Natural killer cell (primary cell): ENCODE data around the gene RXRA. TPM values are rescaled to one million over a fixed set of nuclear protein-coding genes. Genes with fewer than 3 reads are reported as not detected.

Source experiments
- ATAC-seq, 3 donors: fragments of 150-1000 bp in 2 of 3; fragments of 200-7000 bp in 1 of 3; cut with Tn5 transposase; 1 replicate in 1 of 3; 2 replicates in 2 of 3; pipeline ENCODE4 v1.10.0; 2021; ENCODE audit warnings: mild to moderate bottlenecking in 2 of 3, moderate library complexity in 2 of 3
- DNase-seq, 2 donors: peaks; one replicate each; pipeline versions ENCODE4 v3.0.0 to v3.0.0-alpha.2; 2013 to 2021; ENCODE audit warnings: mixed read lengths in 1 of 2
- H3K27ac ChIP-seq: one replicate; pipeline ENCODE4 v1.5.1; 2013; ENCODE audit warnings: mild to moderate bottlenecking, low read length
- H3K27me3 ChIP-seq: one replicate; pipeline ENCODE4 v1.6.1; 2013; ENCODE audit warnings: low read length; ENCODE audit not compliant: control insufficient read depth, insufficient read depth
- H3K36me3 ChIP-seq: one replicate; pipeline ENCODE4 v1.6.1; 2013; ENCODE audit warnings: low read length; ENCODE audit not compliant: control insufficient read depth, insufficient read depth
- H3K4me1 ChIP-seq: one replicate; pipeline ENCODE4 v1.6.1; 2013; ENCODE audit warnings: low read length; ENCODE audit not compliant: control insufficient read depth, insufficient read depth
- H3K4me3 ChIP-seq: one replicate; pipeline ENCODE4 v1.5.1; 2013; ENCODE audit warnings: low read length
- H3K9me3 ChIP-seq: one replicate; pipeline ENCODE4 v1.6.1; 2013; ENCODE audit warnings: low read length; ENCODE audit not compliant: control insufficient read depth, insufficient read depth
- H3K27ac Mint-ChIP-seq, 2 donors: one replicate each; pipeline ENCODE4 v1.8.0; 2022; ENCODE audit warnings: mild to moderate bottlenecking in 2 of 2, mixed read lengths in 2 of 2, moderate library complexity in 1 of 2
- H3K27me3 Mint-ChIP-seq, 2 donors: one replicate each; pipeline ENCODE4 v1.8.0; 2022; ENCODE audit warnings: low read depth in 2 of 2, mixed read lengths in 2 of 2
- H3K36me3 Mint-ChIP-seq: one replicate; pipeline ENCODE4 v1.8.0; 2022; ENCODE audit warnings: mixed read lengths
- H3K4me1 Mint-ChIP-seq, 2 donors: one replicate each; pipeline ENCODE4 v1.8.0; 2022; ENCODE audit warnings: mixed read lengths in 2 of 2
- H3K4me3 Mint-ChIP-seq: one replicate; pipeline ENCODE4 v1.8.0; 2022; ENCODE audit warnings: mild to moderate bottlenecking, moderate library complexity, mixed read lengths
- H3K9me3 Mint-ChIP-seq, 2 donors: one replicate each; pipeline ENCODE4 v1.8.0; 2022; ENCODE audit warnings: mixed read lengths in 2 of 2
- WGBS: methylation state at CpG from one replicate; pipeline ENCODE4 v1.1.7; 2013; ENCODE audit warnings: missing lambda C conversion rate; ENCODE audit not compliant: insufficient coverage; 5-methylcytosine and 5-hydroxymethylcytosine counted together
- intact Hi-C: fragments of 100-400 bp; cut with micrococcal nuclease; formaldehyde crosslinking; loops from one replicate; pipeline ENCODE4 v1.14.2; 2022
- total RNA-seq, 4 donors: library from RNA; stranded (reverse); fragments of 120-200 nt in 1 of 4; gene quantifications; one replicate each; pipeline versions ENCODE4 v1.2.3 to v1.2.4, GENCODE V29; 2013 to 2022
- TF ChIP-seq, protein P1 (sequence below): fragments of 200-600 bp; IDR thresholded peaks from one replicate; pipeline ENCODE4 v1.8.0; 2022; ENCODE audit warnings: antibody characterized with exemption

Gene RXRA
- total RNA-seq, 3 donors from 2014 or later (not counting 1 experiment from before 2014, with no cell fraction given), result 30.9 to 64.1 (median 42.2) TPM

DNA sequence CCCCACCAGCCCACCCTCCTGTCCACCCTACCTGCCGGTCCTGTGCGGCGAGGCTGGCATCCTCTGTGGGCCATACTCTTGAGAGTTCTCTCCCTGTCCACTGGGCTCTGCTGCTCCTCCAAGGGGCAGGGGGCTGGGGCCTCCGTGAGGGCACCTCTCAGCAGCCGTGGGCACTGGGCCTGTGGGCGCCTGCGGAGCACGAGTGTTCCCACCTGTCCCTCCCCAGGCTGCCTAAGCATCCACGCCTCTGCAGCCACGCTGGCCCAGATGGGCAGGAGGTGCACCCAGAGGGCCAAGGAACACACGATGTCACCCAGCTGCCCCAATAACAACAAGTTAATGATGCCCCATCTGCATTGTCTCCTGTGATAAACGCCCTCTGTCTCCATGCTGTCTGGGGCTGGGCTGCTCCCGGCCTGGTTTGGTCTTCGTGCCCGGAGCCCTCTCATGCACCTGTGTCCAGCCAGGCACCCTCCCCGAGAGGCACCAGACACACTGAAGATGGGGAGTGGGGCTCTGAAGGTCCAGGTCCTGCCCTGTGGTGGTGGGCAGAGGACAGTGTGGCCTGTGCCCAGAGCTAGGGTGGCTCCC, 114.5 kb downstream of the RXRA start:
- H3K27me3 ChIP-seq, result peaks cover 12% of the 10 kb centered on the region
- H3K9me3 ChIP-seq, result no peaks in the 10 kb centered on the region
- H3K4me1 ChIP-seq, result peaks cover 25% of the 10 kb centered on the region
- Mint-ChIP-seq H3K4me3 (no peak overlapping the region), H3K9me3 (no peaks in the 10 kb centered on the region), H3K36me3 (no peaks in the 10 kb centered on the region), H3K4me1 (peaks cover 16 to 46% of the 10 kb centered on the region in 2 donors), H3K27me3 (peaks cover 0 to 5% of the 10 kb centered on the region in 2 donors), H3K27ac (peak overlapping the region in 1 of 2 donors; percentile 24)
- peaks cover 5% of the 10 kb centered on the region for H3K36me3 ChIP-seq
- intact Hi-C loops, result loop anchor here (5.0 to 10.0 kb wide), 3 partner anchors 33 to 154 kb away; no protein-coding TSS in a partner anchor
- no peak overlapping the region for H3K27ac ChIP-seq
- TF ChIP-seq, protein P1, sequence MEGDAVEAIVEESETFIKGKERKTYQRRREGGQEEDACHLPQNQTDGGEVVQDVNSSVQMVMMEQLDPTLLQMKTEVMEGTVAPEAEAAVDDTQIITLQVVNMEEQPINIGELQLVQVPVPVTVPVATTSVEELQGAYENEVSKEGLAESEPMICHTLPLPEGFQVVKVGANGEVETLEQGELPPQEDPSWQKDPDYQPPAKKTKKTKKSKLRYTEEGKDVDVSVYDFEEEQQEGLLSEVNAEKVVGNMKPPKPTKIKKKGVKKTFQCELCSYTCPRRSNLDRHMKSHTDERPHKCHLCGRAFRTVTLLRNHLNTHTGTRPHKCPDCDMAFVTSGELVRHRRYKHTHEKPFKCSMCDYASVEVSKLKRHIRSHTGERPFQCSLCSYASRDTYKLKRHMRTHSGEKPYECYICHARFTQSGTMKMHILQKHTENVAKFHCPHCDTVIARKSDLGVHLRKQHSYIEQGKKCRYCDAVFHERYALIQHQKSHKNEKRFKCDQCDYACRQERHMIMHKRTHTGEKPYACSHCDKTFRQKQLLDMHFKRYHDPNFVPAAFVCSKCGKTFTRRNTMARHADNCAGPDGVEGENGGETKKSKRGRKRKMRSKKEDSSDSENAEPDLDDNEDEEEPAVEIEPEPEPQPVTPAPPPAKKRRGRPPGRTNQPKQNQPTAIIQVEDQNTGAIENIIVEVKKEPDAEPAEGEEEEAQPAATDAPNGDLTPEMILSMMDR, result no peak
- WGBS, result 74% methylated on average over 16 of the region's 16 CpGs
- H3K4me3 ChIP-seq, result no peak overlapping the region
- ATAC-seq (no peak), DNase-seq (no peak)

DNA sequence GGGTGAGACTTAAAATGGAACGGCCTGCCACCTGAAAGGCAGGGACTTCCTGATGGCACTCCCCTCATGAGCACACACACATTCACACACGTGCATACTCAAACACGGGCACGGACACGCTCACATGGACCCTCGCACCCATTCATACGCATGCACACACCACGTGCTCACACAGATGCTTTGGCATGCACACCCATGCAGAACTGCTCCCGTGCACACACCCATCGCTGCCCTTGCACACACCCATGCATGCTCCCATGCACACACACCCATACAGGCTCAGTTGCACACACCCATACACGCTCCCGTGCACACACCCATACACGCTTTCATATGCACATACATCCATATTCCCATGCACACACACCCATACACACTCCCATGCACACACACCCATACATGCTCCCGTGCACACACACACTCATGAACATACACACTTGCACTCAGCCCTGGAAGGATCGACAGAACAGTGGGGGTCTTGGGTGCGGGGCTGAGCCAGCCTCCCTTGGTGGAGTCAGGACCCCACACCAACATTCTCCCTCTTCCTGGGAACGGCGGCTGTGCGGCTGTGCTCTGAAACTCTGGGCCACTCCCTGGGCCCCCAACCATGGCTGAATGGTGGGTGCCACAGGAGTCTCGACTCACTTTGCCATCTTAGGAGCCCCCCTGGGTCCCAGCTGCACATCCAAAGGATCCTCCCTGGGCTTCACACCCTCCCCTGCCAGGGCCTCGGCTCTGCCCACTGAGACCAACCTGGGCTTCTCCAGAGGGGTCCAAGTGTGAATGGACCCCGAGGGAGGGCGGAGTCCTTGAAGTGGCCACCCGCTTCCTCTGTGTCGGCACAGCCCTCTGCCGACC, 115.2 kb downstream of the RXRA start:
- H3K9me3 Mint-ChIP-seq, result no peaks in the 10 kb centered on the region
- H3K4me3 ChIP-seq, result no peak overlapping the region
- peaks cover 25% of the 10 kb centered on the region for H3K4me1 ChIP-seq
- ATAC-seq (no peak), DNase-seq (peak in 1 of 2 donors; percentile 20)
- H3K27me3 Mint-ChIP-seq, result peaks cover 0 to 5% of the 10 kb centered on the region in 2 donors
- H3K9me3 ChIP-seq, result no peaks in the 10 kb centered on the region
- H3K36me3 Mint-ChIP-seq, result no peaks in the 10 kb centered on the region
- peaks cover 12% of the 10 kb centered on the region for H3K27me3 ChIP-seq
- 79% methylated on average over 26 of the region's 26 CpGs for WGBS
- intact Hi-C loops, result loop anchor here (2.0 to 10.0 kb wide), 4 partner anchors 34 to 153 kb away; no protein-coding TSS in a partner anchor
- peaks cover 16 to 39% of the 10 kb centered on the region in 2 donors for H3K4me1 Mint-ChIP-seq
- peak overlapping the region in 1 of 2 donors; percentile 24 for H3K27ac Mint-ChIP-seq
- TF ChIP-seq, protein P1, result no peak
- H3K36me3 ChIP-seq, result peaks cover 3% of the 10 kb centered on the region
- no peak overlapping the region for H3K27ac ChIP-seq
- H3K4me3 Mint-ChIP-seq, result no peak overlapping the region

DNA sequence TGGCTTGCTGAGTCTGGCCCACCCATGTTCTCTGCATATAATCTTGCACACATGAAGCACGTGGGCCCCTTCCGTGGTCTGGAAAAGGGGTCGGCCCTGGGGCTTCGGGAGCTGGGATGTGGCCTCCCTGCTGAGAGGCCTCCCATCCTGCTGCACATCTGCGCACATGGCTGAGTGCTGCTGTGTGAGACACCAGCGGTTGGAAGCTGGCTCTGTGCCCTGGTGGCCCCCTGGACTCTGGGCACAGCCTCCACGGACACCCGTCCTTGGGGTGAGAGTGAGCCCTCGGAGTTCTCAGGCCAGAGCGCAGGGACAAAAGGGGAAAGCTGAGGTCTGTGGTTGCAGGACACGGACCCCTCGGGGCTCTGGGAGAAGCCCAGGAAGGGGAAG, 115.8 kb downstream of the RXRA start:
- peaks cover 25% of the 10 kb centered on the region for H3K4me1 ChIP-seq
- H3K4me3 Mint-ChIP-seq, result no peak overlapping the region
- TF ChIP-seq, protein P1, result no peak
- DNase-seq, result no peak
- 6% methylated on average over 12 of the region's 12 CpGs for WGBS
- H3K4me3 ChIP-seq, result no peak overlapping the region
- peaks cover 12% of the 10 kb centered on the region for H3K27me3 ChIP-seq
- peaks cover 0 to 5% of the 10 kb centered on the region in 2 donors for H3K27me3 Mint-ChIP-seq
- no peaks in the 10 kb centered on the region for H3K36me3 ChIP-seq
- no peaks in the 10 kb centered on the region for H3K9me3 Mint-ChIP-seq
- intact Hi-C loops, result loop anchor here (2.0 to 10.0 kb wide), 4 partner anchors 35 to 153 kb away; no protein-coding TSS in a partner anchor
- peaks cover 16 to 37% of the 10 kb centered on the region in 2 donors for H3K4me1 Mint-ChIP-seq
- peak overlapping the region in 1 of 2 donors; percentile 24 for H3K27ac Mint-ChIP-seq
- H3K36me3 Mint-ChIP-seq, result no peaks in the 10 kb centered on the region
- no peak overlapping the region for H3K27ac ChIP-seq
- no peak for ATAC-seq
- no peaks in the 10 kb centered on the region for H3K9me3 ChIP-seq
